GM12865 (cell line): ENCODE measurements around the gene MEGF10.

Source experiments
- DNase-seq: peaks from one replicate; pipeline ENCODE4 v3.0.0; 2010; ENCODE audit warnings: low read depth
- H3K4me3 ChIP-seq: 2 replicates; pipeline ENCODE4 v1.5.1; 2011; ENCODE audit warnings: mild to moderate bottlenecking, low read depth, low read length, control low read depth
- CTCF ChIP-seq: IDR thresholded peaks from 2 replicates; pipeline ENCODE4 v1.5.1; 2011; ENCODE audit warnings: low read length, control low read depth, low read depth, inconsistent platforms; ENCODE audit not compliant: insufficient read depth; ENCODE audit errors: missing control alignments

The MEGF10 gene

GRCh38 chr5:127377651-127378050, 87.1 kb downstream of the MEGF10 start:
- no peak for DNase-seq
- H3K4me3 ChIP-seq = no peak overlapping the region
- TF ChIP-seq CTCF = no peak

- TF ChIP-seq CTCF = no peak
- no peak for DNase-seq
- no peak overlapping the region for H3K4me3 ChIP-seq
Measured at GRCh38 chr5:127385936-127386335, 95.3 kb downstream of the MEGF10 start.

GRCh38 chr5:127386557-127386956, 96.0 kb downstream of the MEGF10 start:
- no peak overlapping the region for H3K4me3 ChIP-seq
- no peak for TF ChIP-seq CTCF
- no peak for DNase-seq

GRCh38 chr5:127389601-127390000, 99.0 kb downstream of the MEGF10 start:
- H3K4me3 ChIP-seq = no peak overlapping the region
- no peak for TF ChIP-seq CTCF
- DNase-seq = no peak

DNA sequence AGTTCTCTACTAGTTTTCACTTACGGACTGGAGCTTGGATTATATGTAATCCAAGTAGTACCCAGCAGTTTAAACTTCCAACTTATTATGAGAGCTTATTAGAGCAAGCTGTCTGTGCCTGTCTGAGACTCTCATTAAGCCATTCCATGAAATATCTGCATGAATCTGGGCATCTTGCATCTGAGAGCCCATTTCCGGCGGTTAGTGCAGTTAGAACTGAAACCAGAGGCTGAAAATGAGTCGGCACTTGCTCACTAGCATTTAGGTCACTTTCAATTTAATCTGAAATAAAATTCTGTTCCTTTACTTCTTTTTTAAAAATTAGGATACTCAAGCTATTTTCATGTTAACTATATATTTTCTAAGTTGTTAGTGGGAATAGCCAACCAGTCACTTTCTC, 102.2 kb downstream of the MEGF10 start:
- no peak for TF ChIP-seq CTCF
- peak; percentile 26 for DNase-seq
- H3K4me3 ChIP-seq = no peak overlapping the region

DNA sequence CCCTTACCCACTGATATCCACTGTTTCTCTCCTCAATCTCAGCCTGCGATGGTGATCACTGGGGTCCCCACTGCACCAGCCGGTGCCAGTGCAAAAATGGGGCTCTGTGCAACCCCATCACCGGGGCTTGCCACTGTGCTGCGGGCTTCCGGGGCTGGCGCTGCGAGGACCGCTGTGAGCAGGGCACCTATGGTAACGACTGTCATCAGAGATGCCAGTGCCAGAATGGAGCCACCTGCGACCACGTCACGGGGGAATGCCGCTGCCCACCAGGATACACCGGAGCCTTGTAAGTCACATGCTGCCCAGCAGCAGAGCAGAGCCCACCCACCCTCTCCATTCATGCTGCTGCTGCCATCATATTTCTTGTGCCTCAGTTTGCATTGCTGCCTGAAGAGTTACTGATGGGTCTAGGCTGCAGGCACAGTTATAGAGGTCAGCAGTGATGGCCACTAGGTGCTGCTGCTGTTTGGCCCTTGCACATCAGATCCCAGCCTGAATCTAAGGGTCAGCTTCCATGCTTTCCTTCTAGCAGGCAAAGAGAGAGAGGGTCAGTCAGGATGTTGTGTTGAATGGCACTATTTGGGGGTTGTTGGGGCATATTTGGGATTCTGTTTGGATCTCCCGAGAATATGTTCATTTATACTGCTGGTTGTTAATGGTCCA, 106.0 kb downstream of the MEGF10 start:
- TF ChIP-seq CTCF = no peak
- DNase-seq = no peak

GRCh38 chr5:127398508-127398907, 107.9 kb downstream of the MEGF10 start:
- no peak for DNase-seq
- H3K4me3 ChIP-seq = no peak overlapping the region
- TF ChIP-seq CTCF = no peak

More for the DNA sequence above, 106.0 kb downstream of the MEGF10 start:
- H3K4me3 ChIP-seq = no peak overlapping the region
